Right atrium auricular region (tissue), 2 donors: ENCODE results near the gene GPR65. TPM values are rescaled to one million over a fixed set of nuclear protein-coding genes. Genes with fewer than 3 reads are reported as not detected.

Experiments used
- DNase-seq: peaks from one replicate; pipeline ENCODE4 v3.0.0-alpha.2; 2019; ENCODE audit warnings: low spot score
- H3K27ac ChIP-seq, 2 donors: fragments of 200-600 bp; sonication (generic); 1 replicate in 1 of 2; 2 replicates in 1 of 2; pipeline ENCODE4 v1.5.1; 2016 to 2019
- H3K27me3 ChIP-seq, 2 donors: fragments of 200-600 bp; sonication (generic); one replicate each; pipeline versions ENCODE4 v1.5.1 to v1.6.0; 2017 to 2019
- H3K36me3 ChIP-seq: fragments of 200-600 bp; sonication (generic); one replicate; pipeline ENCODE4 v1.5.1; 2016
- H3K4me1 ChIP-seq, 2 donors: fragments of 200-600 bp; sonication (generic); one replicate each; pipeline versions ENCODE4 v1.5.1 to v1.6.0; 2017 to 2019
- H3K4me3 ChIP-seq, 2 donors: fragments of 200-600 bp; sonication (generic); 1 replicate in 1 of 2; 2 replicates in 1 of 2; pipeline ENCODE4 v1.5.1; 2017 to 2019; ENCODE audit warnings: mild to moderate bottlenecking in 1 of 2, moderate library complexity in 1 of 2
- H3K9me3 ChIP-seq, 2 donors: fragments of 200-600 bp; sonication (generic); one replicate each; pipeline ENCODE4 v1.5.1; 2019
- CTCF ChIP-seq, 2 donors: fragments of 200-600 bp; sonication (generic); IDR thresholded peaks; one replicate each; pipeline ENCODE4 v1.5.1; 2019; ENCODE audit warnings: antibody characterized with exemption in 2 of 2
- total RNA-seq, 2 donors: library from RNA; depleted of rRNA; stranded (reverse); fragments of >200 nt; gene quantifications; one replicate each; pipeline ENCODE4 v1.1.0, GENCODE V29; 2016

Gene GPR65
- total RNA-seq, 2 donors from 2014 or later = 0.26 to 1.3 TPM

DNA sequence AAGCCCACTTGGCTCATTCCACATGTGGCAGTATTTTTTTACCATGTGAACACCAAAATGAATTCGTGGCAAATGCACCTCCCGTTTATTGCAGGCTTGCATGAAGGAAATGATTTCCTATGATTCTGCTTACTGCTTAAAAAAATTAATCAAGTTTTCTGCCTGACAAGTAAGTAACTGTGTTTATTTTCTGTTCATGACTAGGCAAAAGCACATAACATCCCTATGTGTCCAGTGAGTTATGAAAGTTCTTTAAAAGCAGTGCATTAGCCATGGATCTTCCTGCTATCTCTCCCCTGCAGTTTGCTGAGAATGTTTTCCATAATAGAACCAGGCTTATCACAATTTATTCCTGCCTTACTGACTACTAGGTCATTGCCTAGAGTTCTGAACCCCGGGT is 20.4 kb downstream of the GPR65 start:
- no peaks in the 10 kb centered on the region for H3K4me1 ChIP-seq
- H3K27ac ChIP-seq = no peak overlapping the region
- no peak overlapping the region for H3K4me3 ChIP-seq
- no peaks in the 10 kb centered on the region for H3K36me3 ChIP-seq
- H3K27me3 ChIP-seq = no peaks in the 10 kb centered on the region
- no peak for TF ChIP-seq CTCF (IDR thresholded peaks at IDR 0.05)
- no peak for DNase-seq
- H3K9me3 ChIP-seq = no peaks in the 10 kb centered on the region

DNA sequence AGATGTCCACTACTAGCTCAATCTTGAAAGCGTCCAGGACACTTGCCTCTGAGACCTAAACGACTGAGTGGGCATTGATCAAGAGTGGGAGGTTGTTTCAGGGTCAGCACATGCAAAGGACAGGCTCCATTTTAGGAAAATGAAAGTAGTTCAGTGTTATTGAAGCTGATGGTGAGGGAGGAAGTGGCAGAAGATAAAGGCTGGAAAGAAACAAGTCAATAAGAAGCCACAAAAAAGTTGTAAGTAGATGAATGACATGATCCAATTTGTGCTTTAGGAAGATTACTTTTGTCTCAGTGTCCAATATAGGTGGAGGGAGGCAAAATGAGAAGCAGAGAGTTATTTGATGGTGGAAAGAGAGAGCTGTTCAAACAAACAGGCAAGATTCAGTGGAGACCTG is 22.0 kb downstream of the GPR65 start:
- TF ChIP-seq CTCF (IDR thresholded peaks at IDR 0.05) = no peak
- Histone ChIP-seq H3K27me3 (no peaks in the 10 kb centered on the region), H3K4me1 (no peaks in the 10 kb centered on the region), H3K27ac (no peak overlapping the region), H3K4me3 (no peak overlapping the region), H3K36me3 (no peaks in the 10 kb centered on the region), H3K9me3 (no peaks in the 10 kb centered on the region)
- no peak for DNase-seq

DNA sequence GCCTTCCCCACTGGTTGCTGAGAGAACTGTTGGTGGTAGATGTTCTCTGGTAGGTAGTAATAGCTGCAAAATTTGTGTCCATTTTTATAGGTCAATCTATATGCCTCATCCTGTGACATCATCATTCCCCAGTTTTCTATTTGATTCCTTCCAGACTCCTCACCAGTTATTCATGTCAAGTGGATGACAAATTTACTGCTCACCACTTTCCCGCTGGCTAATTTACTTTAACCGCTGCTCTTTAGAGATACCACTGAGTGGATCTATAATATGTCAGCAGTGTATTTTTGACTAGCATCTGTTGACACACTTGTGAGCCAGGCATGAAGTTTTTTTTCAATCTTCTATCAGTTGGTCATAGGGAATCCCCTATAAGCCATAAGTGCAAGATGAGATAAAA is 24.6 kb downstream of the GPR65 start:
- H3K4me3 ChIP-seq = no peak overlapping the region
- no peaks in the 10 kb centered on the region for H3K36me3 ChIP-seq
- no peaks in the 10 kb centered on the region for H3K4me1 ChIP-seq
- H3K9me3 ChIP-seq = no peaks in the 10 kb centered on the region
- TF ChIP-seq CTCF (IDR thresholded peaks at IDR 0.05) = no peak
- no peaks in the 10 kb centered on the region for H3K27me3 ChIP-seq
- no peak overlapping the region for H3K27ac ChIP-seq
- DNase-seq = no peak

GRCh38 chr14:88030079-88030478 is 25.1 kb downstream of the GPR65 start:
- Histone ChIP-seq H3K27ac (no peak overlapping the region), H3K36me3 (no peaks in the 10 kb centered on the region), H3K4me3 (no peak overlapping the region), H3K9me3 (no peaks in the 10 kb centered on the region), H3K4me1 (no peaks in the 10 kb centered on the region), H3K27me3 (no peaks in the 10 kb centered on the region)
- no peak for DNase-seq
- no peak for TF ChIP-seq CTCF (IDR thresholded peaks at IDR 0.05)

DNA sequence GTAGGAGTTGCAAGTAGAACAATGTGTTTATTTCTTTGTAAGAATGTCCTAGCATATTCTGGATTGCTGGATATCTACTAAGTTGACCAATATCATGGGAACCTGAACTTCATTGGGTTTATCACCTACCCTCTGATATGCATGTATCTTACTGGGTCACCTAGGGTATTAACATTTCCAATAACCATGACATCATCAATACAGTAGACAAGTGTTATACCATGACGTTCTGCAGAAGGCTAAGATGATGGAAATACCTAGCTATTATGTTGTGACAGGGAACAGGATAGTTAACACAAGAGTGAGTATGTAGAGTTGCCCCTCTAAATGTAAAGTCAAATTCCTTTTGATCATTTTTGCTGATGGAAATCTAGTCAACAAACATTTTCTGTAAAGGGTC is 26.0 kb downstream of the GPR65 start:
- no peak overlapping the region for H3K27ac ChIP-seq
- H3K36me3 ChIP-seq = no peaks in the 10 kb centered on the region
- no peaks in the 10 kb centered on the region for H3K9me3 ChIP-seq
- H3K27me3 ChIP-seq = no peaks in the 10 kb centered on the region
- DNase-seq = no peak
- TF ChIP-seq CTCF (IDR thresholded peaks at IDR 0.05) = no peak
- H3K4me1 ChIP-seq = no peaks in the 10 kb centered on the region
- H3K4me3 ChIP-seq = no peak overlapping the region

DNA sequence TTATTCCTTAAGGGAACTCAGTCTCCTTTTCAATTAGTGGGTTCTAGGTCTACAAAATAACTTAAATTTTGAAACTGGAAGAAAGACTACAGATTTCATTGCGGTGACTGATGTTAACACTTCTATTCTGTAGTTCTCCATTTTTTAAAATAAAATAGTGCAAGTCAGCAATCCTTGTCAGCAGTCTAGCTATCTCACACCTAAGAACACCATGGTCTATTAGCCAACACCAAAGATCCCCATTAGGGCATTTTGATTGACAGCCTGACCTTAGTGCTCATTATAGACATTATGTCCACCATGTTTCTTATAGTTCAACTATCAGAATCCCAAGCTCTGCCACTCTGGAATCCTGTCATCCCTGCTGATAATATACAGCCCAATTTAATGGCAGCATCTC is 27.4 kb downstream of the GPR65 start:
- Histone ChIP-seq H3K27ac (no peak overlapping the region), H3K36me3 (no peaks in the 10 kb centered on the region), H3K4me3 (no peak overlapping the region), H3K9me3 (no peaks in the 10 kb centered on the region), H3K4me1 (no peaks in the 10 kb centered on the region), H3K27me3 (no peaks in the 10 kb centered on the region)
- DNase-seq = no peak
- no peak for TF ChIP-seq CTCF (IDR thresholded peaks at IDR 0.05)
